OCI-LY7 (cell line): ENCODE measurements around the gene NRN1. TPM values are rescaled to one million over a fixed set of nuclear protein-coding genes. Genes with fewer than 3 reads are reported as not detected.

ENCODE experiments used
- BruUV-seq: library from RNA; stranded (reverse); fragments of 400-500 nt; replicated peaks from 2 replicates; lab custom pipeline; 2021; lab: Mats Ljungman, UMichigan
- CTCF ChIA-PET: fragments of 300-600 bp; sonication (Branson Sonifier 250); formaldehyde crosslinking; loops from one replicate; lab custom pipeline; 2022; ENCODE audit warnings: antibody characterized with exemption; ENCODE audit not compliant: unreplicated experiment; lab: Charles Lee
- POLR2A ChIA-PET: fragments of 300-600 bp; sonication (Branson Sonifier 250); formaldehyde crosslinking; loops from one replicate; lab custom pipeline; 2022; ENCODE audit warnings: antibody characterized with exemption; lab: Charles Lee
- DNase-seq: peaks from one replicate; pipeline ENCODE4 v3.0.0-alpha.2; 2015; ENCODE audit warnings: low spot score
- H2AFZ ChIP-seq: fragments of 200-600 bp; sonication (generic), shearing (Covaris generic); 2 replicates; pipeline ENCODE4 v1.6.1; 2014; ENCODE audit warnings: mild to moderate bottlenecking, antibody characterized with exemption, low read length, moderate library complexity
- H3K27ac ChIP-seq: fragments of 200-600 bp; sonication (generic); 2 replicates; pipeline ENCODE4 v1.5.1; 2014; ENCODE audit warnings: mixed run types, low read depth, mild to moderate bottlenecking, moderate library complexity, low read length, inconsistent platforms; ENCODE audit not compliant: poor library complexity, severe bottlenecking
- H3K36me3 ChIP-seq: fragments of 200-600 bp; sonication (generic); 2 replicates; pipeline ENCODE4 v1.6.1; 2014; ENCODE audit warnings: mild to moderate bottlenecking, antibody characterized with exemption, low read length, moderate library complexity, mixed read lengths; ENCODE audit not compliant: insufficient read depth
- H3K4me1 ChIP-seq: fragments of 200-600 bp; sonication (generic); 2 replicates; pipeline ENCODE4 v1.5.1; 2014; ENCODE audit warnings: mild to moderate bottlenecking, low read length; ENCODE audit not compliant: insufficient read depth, poor library complexity, severe bottlenecking
- H3K4me2 ChIP-seq: fragments of 200-600 bp; sonication (generic); 2 replicates; pipeline ENCODE4 v1.6.1; 2014; ENCODE audit warnings: mild to moderate bottlenecking, low read length
- H3K4me3 ChIP-seq: fragments of 200-600 bp; sonication (generic); 2 replicates; pipeline ENCODE4 v1.5.1; 2014; ENCODE audit warnings: mild to moderate bottlenecking, low read depth, low read length; ENCODE audit not compliant: poor library complexity, severe bottlenecking
- H3K79me2 ChIP-seq: fragments of 200-600 bp; sonication (generic); 2 replicates; pipeline ENCODE4 v1.6.1; 2016; ENCODE audit warnings: low read depth, mild to moderate bottlenecking, low read length, moderate library complexity, mixed read lengths; ENCODE audit not compliant: insufficient read depth
- H3K9me2 ChIP-seq: fragments of 200-600 bp; sonication (generic); 2 replicates; pipeline ENCODE4 v1.6.1; 2016; ENCODE audit warnings: mild to moderate bottlenecking, low read length, mixed read lengths; ENCODE audit not compliant: insufficient read depth
- H3K9me3 ChIP-seq: fragments of 200-600 bp; sonication (generic); 2 replicates; pipeline ENCODE4 v1.6.1; 2014; ENCODE audit warnings: mild to moderate bottlenecking, mixed run types, low read length, mixed read lengths
- H4K20me1 ChIP-seq: fragments of 200-600 bp; sonication (generic); 2 replicates; pipeline ENCODE4 v1.6.1; 2014; ENCODE audit warnings: mild to moderate bottlenecking, antibody characterized with exemption, low read length, moderate library complexity, mixed read lengths; ENCODE audit not compliant: insufficient read depth
- CTCF ChIP-seq: fragments of 200-600 bp; sonication (generic); conservative IDR thresholded peaks from 2 replicates; pipeline ENCODE4 v1.5.1; 2014; ENCODE audit warnings: mild to moderate bottlenecking, antibody characterized with exemption, low read length, moderate library complexity, mixed read lengths
- EZH2phosphoT487 ChIP-seq: fragments of 200-600 bp; sonication (generic); IDR thresholded peaks from 2 replicates; pipeline ENCODE4 v1.6.1; 2018; ENCODE audit warnings: low read depth, borderline replicate concordance, mild to moderate bottlenecking, mixed run types, antibody characterized with exemption, low read length, moderate library complexity, mixed read lengths
- intact Hi-C: fragments of 100-400 bp; cut with micrococcal nuclease; formaldehyde crosslinking; loops from one replicate; pipeline ENCODE4 v1.10.0; 2022; ENCODE audit not compliant: unreplicated experiment
- total RNA-seq, 2 experiments: library from RNA; depleted of rRNA in 1 of 2; stranded (reverse); fragments of >200 nt in 1 of 2; shearing (Covaris generic) in 1 of 2; gene quantifications; 2 replicates each; pipeline ENCODE4 v1.2.3, GENCODE V29; 2014 to 2022

Gene NRN1
- total RNA-seq, 2 experiments from 2014 or later, result 6.4 to 24.8 TPM

- intact Hi-C loops, result no loop called here
- no peaks in the 10 kb centered on the region for H3K79me2 ChIP-seq
- no peak overlapping the region for H3K4me3 ChIP-seq
- H3K4me1 ChIP-seq, result no peaks in the 10 kb centered on the region
- H2AFZ ChIP-seq, result no peak overlapping the region
- no peaks in the 10 kb centered on the region for H4K20me1 ChIP-seq
- BruUV-seq, result no TSS peak
- H3K9me2 ChIP-seq, result no peaks in the 10 kb centered on the region
- TF ChIP-seq CTCF, result no peak
- TF ChIP-seq EZH2phosphoT487, result no peak
- H3K4me2 ChIP-seq, result no peak overlapping the region
- no peaks in the 10 kb centered on the region for H3K36me3 ChIP-seq
- DNase-seq, result no peak
- ChIA-PET CTCF (no interaction called here), POLR2A (no interaction called here)
- H3K9me3 ChIP-seq, result no peaks in the 10 kb centered on the region
- no peak overlapping the region for H3K27ac ChIP-seq
These were observed 27.1 kb upstream of the NRN1 start for GRCh38 chr6:6033858-6034257.

GRCh38 chr6:6026513-6027205 lies 19.9 kb upstream of the NRN1 start:
- intact Hi-C loops, result no loop called here
- no peaks in the 10 kb centered on the region for H3K4me1 ChIP-seq
- H3K4me2 ChIP-seq, result no peak overlapping the region
- no peaks in the 10 kb centered on the region for H4K20me1 ChIP-seq
- POLR2A ChIA-PET, result interaction anchor here (0.6 kb wide), 1 partner anchor 559 kb away, joined by 3 read pairs; no protein-coding TSS in a partner anchor
- no peak overlapping the region for H3K4me3 ChIP-seq
- H2AFZ ChIP-seq, result no peak overlapping the region
- CTCF ChIA-PET, result no interaction called here
- H3K27ac ChIP-seq, result no peak overlapping the region
- no peaks in the 10 kb centered on the region for H3K9me2 ChIP-seq
- no peak for DNase-seq
- no peaks in the 10 kb centered on the region for H3K79me2 ChIP-seq
- no peaks in the 10 kb centered on the region for H3K36me3 ChIP-seq
- BruUV-seq, result no TSS peak
- no peaks in the 10 kb centered on the region for H3K9me3 ChIP-seq
- TF ChIP-seq EZH2phosphoT487, result no peak
- TF ChIP-seq CTCF, result no peak

- BruUV-seq, result no TSS peak
- H3K4me1 ChIP-seq, result no peaks in the 10 kb centered on the region
- POLR2A ChIA-PET, result interaction anchor here (0.6 kb wide), 1 partner anchor 558 kb away, joined by 3 read pairs; no protein-coding TSS in a partner anchor
- no peak overlapping the region for H3K4me2 ChIP-seq
- intact Hi-C loops, result no loop called here
- H3K79me2 ChIP-seq, result no peaks in the 10 kb centered on the region
- H3K4me3 ChIP-seq, result no peak overlapping the region
- CTCF ChIA-PET, result no interaction called here
- no peak for DNase-seq
- TF ChIP-seq EZH2phosphoT487, result no peak
- no peak for TF ChIP-seq CTCF
- H2AFZ ChIP-seq, result no peak overlapping the region
- H3K36me3 ChIP-seq, result no peaks in the 10 kb centered on the region
- H3K9me2 ChIP-seq, result no peaks in the 10 kb centered on the region
- no peak overlapping the region for H3K27ac ChIP-seq
- no peaks in the 10 kb centered on the region for H4K20me1 ChIP-seq
- H3K9me3 ChIP-seq, result no peaks in the 10 kb centered on the region
These were observed 19.0 kb upstream of the NRN1 start for GRCh38 chr6:6025736-6026135.
